Upper lobe of left lung (tissue), 6 donors: ENCODE data around the gene CAMSAP1. TPM values are rescaled to one million over a fixed set of nuclear protein-coding genes. Genes with fewer than 3 reads are reported as not detected.
A peak's percentile ranks its signal among the peaks of the same experiment; 100 is the strongest.

Source experiments
- ATAC-seq, 2 donors: fragments of 200-7000 bp; cut with Tn5 transposase; one replicate each; pipeline ENCODE4 v1.9.1; 2022; ENCODE audit warnings: mild to moderate bottlenecking in 2 of 2, moderate library complexity in 2 of 2; ENCODE audit not compliant: low FRiP score in 2 of 2
- DNase-seq, 2 donors: peaks; one replicate each; pipeline ENCODE4 v3.0.0-alpha.2; 2019 to 2020
- H3K27ac ChIP-seq, 4 donors: fragments of 200-600 bp; sonication (generic); one replicate each; pipeline ENCODE4 v1.5.1; 2016 to 2019
- H3K27me3 ChIP-seq, 4 donors: fragments of 200-600 bp; sonication (generic); one replicate each; pipeline ENCODE4 v1.5.1; 2017 to 2019
- H3K36me3 ChIP-seq, 4 donors: fragments of 200-600 bp; sonication (generic); one replicate each; pipeline ENCODE4 v1.5.1; 2016 to 2019
- H3K4me1 ChIP-seq, 4 donors: fragments of 200-600 bp; sonication (generic); one replicate each; pipeline ENCODE4 v1.5.1; 2018 to 2019
- H3K4me3 ChIP-seq, 4 donors: fragments of 200-600 bp; sonication (generic); one replicate each; pipeline ENCODE4 v1.5.1; 2017 to 2019; ENCODE audit warnings: mild to moderate bottlenecking in 2 of 4, moderate library complexity in 1 of 4
- H3K9me3 ChIP-seq, 4 donors: fragments of 200-600 bp; sonication (generic); one replicate each; pipeline ENCODE4 v1.5.1; 2018 to 2019
- EP300 ChIP-seq, 4 donors: sonication (generic); formaldehyde crosslinking; IDR thresholded peaks; one replicate each; pipeline ENCODE4 v1.5.1; 2017; ENCODE audit warnings: antibody characterized with exemption in 4 of 4, control low read depth in 2 of 4
- POLR2A ChIP-seq, 4 donors: fragments of 450-650 bp; IDR thresholded peaks; one replicate each; pipeline ENCODE4 v1.5.1; 2016 to 2017; ENCODE audit warnings: antibody characterized with exemption in 4 of 4, mild to moderate bottlenecking in 2 of 4
- POLR2AphosphoS5 ChIP-seq, 2 donors: sonication (generic); formaldehyde crosslinking; IDR thresholded peaks; one replicate each; pipeline ENCODE4 v1.5.1; 2017; ENCODE audit warnings: antibody characterized with exemption in 2 of 2
- WGBS, 2 donors: methylation state at CpG; one replicate each; pipeline ENCODE4 v1.1.5; 2017 to 2018; 5-methylcytosine and 5-hydroxymethylcytosine counted together
- total RNA-seq, 6 donors: library from RNA; depleted of rRNA in 4 of 6; stranded (reverse); fragments of >200 nt in 4 of 6; gene quantifications; one replicate each; pipeline versions ENCODE4 v1.1.0 to v1.2.1, GENCODE V29; 2016 to 2021
- TF ChIP-seq, protein P1 (sequence below), 6 experiments: fragments of 450-650 bp in 4 of 6; fragments of 200-600 bp in 2 of 6; sonication (generic) in 2 of 6; IDR thresholded peaks; one replicate each; pipeline ENCODE4 v1.5.1; 2016 to 2019; ENCODE audit warnings: antibody characterized with exemption in 6 of 6
- donor health status: DM: no; HTN: no; CAD: no; lungs with moderate emphysema.
- donor health status: DM: no; HTN: yes; CAD: no; lungs with severe emphysema.

CAMSAP1 gene
- total RNA-seq, 6 donors from 2014 or later, result 29.9 to 39.7 (median 34.1) TPM

GRCh38 chr9:135924628-135925338 lies 17.4 kb upstream of the CAMSAP1 start:
- Histone ChIP-seq H3K4me3 (no peak overlapping the region), H3K27me3 (no peaks in the 10 kb centered on the region), H3K27ac (no peak overlapping the region), H3K9me3 (no peaks in the 10 kb centered on the region), H3K36me3 (peaks cover 0 to 20% (median 5%) of the 10 kb centered on the region in 4 donors), H3K4me1 (no peaks in the 10 kb centered on the region)
- TF ChIP-seq EP300 (IDR thresholded peaks at IDR 0.05), result no peak
- TF ChIP-seq POLR2A (IDR thresholded peaks at IDR 0.05), result no peak
- TF ChIP-seq, protein P1, sequence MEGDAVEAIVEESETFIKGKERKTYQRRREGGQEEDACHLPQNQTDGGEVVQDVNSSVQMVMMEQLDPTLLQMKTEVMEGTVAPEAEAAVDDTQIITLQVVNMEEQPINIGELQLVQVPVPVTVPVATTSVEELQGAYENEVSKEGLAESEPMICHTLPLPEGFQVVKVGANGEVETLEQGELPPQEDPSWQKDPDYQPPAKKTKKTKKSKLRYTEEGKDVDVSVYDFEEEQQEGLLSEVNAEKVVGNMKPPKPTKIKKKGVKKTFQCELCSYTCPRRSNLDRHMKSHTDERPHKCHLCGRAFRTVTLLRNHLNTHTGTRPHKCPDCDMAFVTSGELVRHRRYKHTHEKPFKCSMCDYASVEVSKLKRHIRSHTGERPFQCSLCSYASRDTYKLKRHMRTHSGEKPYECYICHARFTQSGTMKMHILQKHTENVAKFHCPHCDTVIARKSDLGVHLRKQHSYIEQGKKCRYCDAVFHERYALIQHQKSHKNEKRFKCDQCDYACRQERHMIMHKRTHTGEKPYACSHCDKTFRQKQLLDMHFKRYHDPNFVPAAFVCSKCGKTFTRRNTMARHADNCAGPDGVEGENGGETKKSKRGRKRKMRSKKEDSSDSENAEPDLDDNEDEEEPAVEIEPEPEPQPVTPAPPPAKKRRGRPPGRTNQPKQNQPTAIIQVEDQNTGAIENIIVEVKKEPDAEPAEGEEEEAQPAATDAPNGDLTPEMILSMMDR (IDR thresholded peaks at IDR 0.05), result no peak
- no peak for TF ChIP-seq POLR2AphosphoS5 (IDR thresholded peaks at IDR 0.05)
- ATAC-seq (no peak), DNase-seq (no peak)
- 89 to 90% methylated on average over 26 to 27 of the region's 27 CpGs for WGBS, 2 donors

DNA sequence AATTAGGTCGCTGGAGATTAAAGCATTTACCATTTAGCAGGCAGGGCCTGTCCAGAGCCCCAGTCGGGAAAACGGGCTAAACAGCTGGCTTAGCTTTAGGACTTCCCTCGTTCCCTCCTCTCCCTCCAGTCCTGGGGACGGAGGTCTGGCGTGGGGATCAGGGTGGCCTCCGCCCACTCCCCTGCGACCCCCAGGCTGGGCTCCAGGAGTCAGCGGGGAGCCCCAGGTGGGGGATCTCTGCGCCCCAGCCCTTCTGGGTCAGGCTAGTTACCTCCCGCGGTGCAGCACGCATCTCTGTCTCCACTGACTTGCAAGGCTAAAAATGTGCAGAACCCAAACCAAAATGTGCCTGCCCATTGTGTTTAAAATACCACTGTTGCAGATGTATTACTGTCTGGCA lies 16.2 kb upstream of the CAMSAP1 start:
- no peaks in the 10 kb centered on the region for H3K27me3 ChIP-seq
- DNase-seq (no peak), ATAC-seq (no peak)
- peaks cover 0 to 11% (median 4%) of the 10 kb centered on the region in 4 donors for H3K9me3 ChIP-seq
- H3K27ac ChIP-seq, result no peak overlapping the region
- H3K4me1 ChIP-seq, result no peaks in the 10 kb centered on the region
- peaks cover 0 to 17% (median 5%) of the 10 kb centered on the region in 4 donors for H3K36me3 ChIP-seq
- no peak for TF ChIP-seq POLR2AphosphoS5 (IDR thresholded peaks at IDR 0.05)
- no peak for TF ChIP-seq POLR2A (IDR thresholded peaks at IDR 0.05)
- TF ChIP-seq, protein P1 (IDR thresholded peaks at IDR 0.05), result no peak
- TF ChIP-seq EP300 (IDR thresholded peaks at IDR 0.05), result no peak
- 95 to 97% methylated on average over 6 to 13 of the region's 13 CpGs for WGBS, 2 donors
- H3K4me3 ChIP-seq, result no peak overlapping the region

- Histone ChIP-seq H3K4me3 (no peak overlapping the region), H3K36me3 (peaks cover 0 to 17% (median 5%) of the 10 kb centered on the region in 4 donors), H3K4me1 (no peaks in the 10 kb centered on the region), H3K27me3 (no peaks in the 10 kb centered on the region), H3K27ac (no peak overlapping the region), H3K9me3 (peaks cover 0 to 28% (median 17%) of the 10 kb centered on the region in 4 donors)
- no peak for ATAC-seq
- 87 to 91% methylated on average over 12 to 14 of the region's 14 CpGs for WGBS, 2 donors
- peak in 1 of 2 donors; percentile 53 for DNase-seq
- TF ChIP-seq, protein P1 (IDR thresholded peaks at IDR 0.05), result no peak
- TF ChIP-seq POLR2AphosphoS5 (IDR thresholded peaks at IDR 0.05), result no peak
These were observed 14.5 kb upstream of the CAMSAP1 start for GRCh38 chr9:135921749-135922310.

GRCh38 chr9:135920973-135921585 lies 13.7 kb upstream of the CAMSAP1 start:
- Histone ChIP-seq H3K4me3 (no peak overlapping the region), H3K36me3 (peaks cover 0 to 14% (median 6%) of the 10 kb centered on the region in 4 donors), H3K27ac (no peak overlapping the region), H3K9me3 (peaks cover 5 to 35% (median 21%) of the 10 kb centered on the region in 4 donors), H3K4me1 (no peaks in the 10 kb centered on the region), H3K27me3 (no peaks in the 10 kb centered on the region)
- TF ChIP-seq EP300 (IDR thresholded peaks at IDR 0.05) (no peak), POLR2A (IDR thresholded peaks at IDR 0.05) (no peak), POLR2AphosphoS5 (IDR thresholded peaks at IDR 0.05) (no peak)
- TF ChIP-seq, protein P1 (IDR thresholded peaks at IDR 0.05), result no peak
- DNase-seq, result peak in 1 of 2 donors; percentile 71
- WGBS, 2 donors, result 62 to 75% methylated on average over 15 to 24 of the region's 24 CpGs
- peak; percentile 28 to 34 for ATAC-seq
